Naive thymus-derived CD4-positive, alpha-beta T cell (primary cell): ENCODE measurements around the gene KLK5. TPM values are rescaled to one million over a fixed set of nuclear protein-coding genes. Genes with fewer than 3 reads are reported as not detected.

Experiments
- ATAC-seq: fragments of 150-1000 bp; cut with Tn5 transposase; 2 replicates; pipeline ENCODE4 v1.10.0; 2021; ENCODE audit warnings: mild to moderate bottlenecking, moderate library complexity
- CTCF ChIA-PET: fragments of 350-600 bp; sonication (Branson Sonifier 250); formaldehyde crosslinking; loops from one replicate; lab custom pipeline; 2021; ENCODE audit warnings: antibody characterized with exemption; lab: Charles Lee
- POLR2A ChIA-PET: fragments of 350-600 bp; sonication (Branson Sonifier 250); formaldehyde crosslinking; loops from one replicate; lab custom pipeline; 2021; ENCODE audit warnings: antibody characterized with exemption, inconsistent platforms; lab: Charles Lee
- DNase-seq, 9 donors: peaks; one replicate each; pipeline versions ENCODE4 v3.0.0 to v3.0.0-alpha.2; 2020 to 2022; ENCODE audit warnings: mixed read lengths in 1 of 9
- H3K27ac ChIP-seq: one replicate; pipeline ENCODE4 v1.7.0; 2013; ENCODE audit warnings: mild to moderate bottlenecking, low read depth, low read length, moderate library complexity
- H3K27me3 ChIP-seq, 2 donors: one replicate each; pipeline ENCODE4 v1.7.0; 2013; ENCODE audit warnings: low read length in 2 of 2, mild to moderate bottlenecking in 2 of 2, moderate library complexity in 2 of 2; ENCODE audit not compliant: control insufficient read depth in 2 of 2, insufficient read depth in 2 of 2
- H3K36me3 ChIP-seq, 3 experiments: 1 replicate in 2 of 3; 2 replicates in 1 of 3; pipeline ENCODE4 v1.7.0; 2013; ENCODE audit warnings: low read length in 3 of 3, mild to moderate bottlenecking in 3 of 3, moderate library complexity in 1 of 3; ENCODE audit not compliant: insufficient read depth in 3 of 3, control insufficient read depth in 2 of 3
- H3K4me1 ChIP-seq, 2 donors: one replicate each; pipeline ENCODE4 v1.7.0; 2013; ENCODE audit warnings: low read length in 2 of 2, mild to moderate bottlenecking in 2 of 2, moderate library complexity in 1 of 2; ENCODE audit not compliant: control insufficient read depth in 2 of 2, insufficient read depth in 2 of 2
- H3K4me3 ChIP-seq: 2 replicates; pipeline ENCODE4 v1.7.0; 2013; ENCODE audit warnings: mild to moderate bottlenecking, low read length
- H3K9me3 ChIP-seq, 3 experiments: 1 replicate in 2 of 3; 2 replicates in 1 of 3; pipeline ENCODE4 v1.7.0; 2013; ENCODE audit warnings: low read length in 3 of 3; ENCODE audit not compliant: control insufficient read depth in 2 of 3
- H3K27ac Mint-ChIP-seq, 9 donors: one replicate each; pipeline ENCODE4 v1.8.0; 2020 to 2022; ENCODE audit warnings: mixed read lengths in 9 of 9, mild to moderate bottlenecking in 8 of 9, moderate library complexity in 5 of 9, inconsistent platforms in 2 of 9
- H3K27me3 Mint-ChIP-seq, 5 donors: one replicate each; pipeline ENCODE4 v1.8.0; 2021 to 2022; ENCODE audit warnings: mixed read lengths in 5 of 5, mild to moderate bottlenecking in 1 of 5
- H3K36me3 Mint-ChIP-seq, 5 donors: one replicate each; pipeline ENCODE4 v1.8.0; 2020 to 2022; ENCODE audit warnings: mixed read lengths in 5 of 5, mild to moderate bottlenecking in 3 of 5, inconsistent platforms in 1 of 5
- H3K4me1 Mint-ChIP-seq, 7 donors: one replicate each; pipeline ENCODE4 v1.8.0; 2020 to 2022; ENCODE audit warnings: mixed read lengths in 7 of 7, mild to moderate bottlenecking in 3 of 7, inconsistent platforms in 1 of 7
- H3K4me3 Mint-ChIP-seq, 10 donors: one replicate each; pipeline ENCODE4 v1.8.0; 2020 to 2022; ENCODE audit warnings: mild to moderate bottlenecking in 10 of 10, mixed read lengths in 10 of 10, moderate library complexity in 6 of 10, inconsistent platforms in 2 of 10
- H3K9me3 Mint-ChIP-seq, 11 donors: one replicate each; pipeline ENCODE4 v1.8.0; 2020 to 2022; ENCODE audit warnings: mixed read lengths in 11 of 11, mild to moderate bottlenecking in 4 of 11, inconsistent platforms in 1 of 11, moderate library complexity in 1 of 11
- intact Hi-C, 2 donors: fragments of 100-400 bp; cut with micrococcal nuclease; formaldehyde crosslinking; loops; one replicate each; pipeline ENCODE4 v1.15.1; 2023
- polyA plus RNA-seq, 2 donors: library from polyadenylated mRNA; unstranded; fragments of 300-500 nt; fragmentation: Illumina TruSeq; gene quantifications; one replicate each; pipeline ENCODE4 v1.2.3, GENCODE V29; 2021
- total RNA-seq, 6 experiments: library from RNA in 5 of 6; stranded (reverse) in 5 of 6; gene quantifications; 1 replicate in 5 of 6; 2 replicates in 1 of 6; pipeline ENCODE4 v1.2.3 and lab custom pipeline; 2021 to 2026

Gene KLK5
- total and polyA plus RNA-seq, 7 experiments from 2014 or later, result not detected

DNA sequence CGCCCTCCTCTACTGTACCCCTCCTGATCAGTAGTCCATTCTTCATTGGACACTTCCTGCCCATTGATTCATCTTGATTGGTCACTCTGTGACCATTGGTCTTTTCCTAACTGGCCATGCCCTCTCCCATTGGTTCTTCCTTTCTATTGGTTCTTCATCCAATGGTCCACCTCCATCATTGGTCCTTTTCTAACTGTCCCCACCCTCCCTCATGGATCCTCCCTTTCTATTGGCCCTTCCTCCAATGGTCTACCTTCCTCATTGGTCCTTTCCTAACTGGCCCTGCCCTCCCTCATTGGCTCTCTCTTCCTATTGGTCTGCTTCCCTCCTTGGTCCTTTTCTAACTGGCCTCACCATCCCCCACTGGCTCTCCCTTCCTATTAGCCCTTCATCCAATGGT is 9.4 kb upstream of the KLK5 start:
- DNase-seq (no peak), ATAC-seq (no peak)
- no peak overlapping the region for H3K4me3 Mint-ChIP-seq
- ChIA-PET POLR2A (no interaction called here), CTCF (no interaction called here)
- H3K36me3 Mint-ChIP-seq, result peaks cover 0 to 18% (median 8%) of the 10 kb centered on the region in 5 donors
- peaks cover 3 to 83% (median 49%) of the 10 kb centered on the region in 5 donors for H3K27me3 Mint-ChIP-seq
- Histone ChIP-seq H3K27ac (no peak overlapping the region), H3K9me3 (peaks cover 0 to 5% (median 0%) of the 10 kb centered on the region in 3 experiments), H3K4me3 (no peak overlapping the region), H3K4me1 (no peaks in the 10 kb centered on the region), H3K27me3 (no peaks in the 10 kb centered on the region), H3K36me3 (no peaks in the 10 kb centered on the region)
- H3K4me1 Mint-ChIP-seq, result peaks cover 0 to 7% (median 0%) of the 10 kb centered on the region in 7 donors
- intact Hi-C loops, result no loop called here
- peaks cover 3 to 37% (median 18%) of the 10 kb centered on the region in 11 donors for H3K9me3 Mint-ChIP-seq
- no peak overlapping the region for H3K27ac Mint-ChIP-seq

GRCh38 chr19:50959731-50960500 is 7.1 kb upstream of the KLK5 start:
- peaks cover 0 to 18% (median 8%) of the 10 kb centered on the region in 5 donors for H3K36me3 Mint-ChIP-seq
- CTCF ChIA-PET, result interaction anchor here (0.6 kb wide), 1 partner anchor 160 kb away, joined by 4 read pairs; no protein-coding TSS in a partner anchor
- intact Hi-C loops, result no loop called here
- DNase-seq (no peak), ATAC-seq (no peak)
- no peaks in the 10 kb centered on the region for H3K36me3 ChIP-seq
- peak overlapping the region in 2 of 9 donors; percentile 62 to 67 for H3K27ac Mint-ChIP-seq
- H3K9me3 Mint-ChIP-seq, result peaks cover 3 to 37% (median 18%) of the 10 kb centered on the region in 11 donors
- POLR2A ChIA-PET, result no interaction called here
- peaks cover 0 to 7% (median 0%) of the 10 kb centered on the region in 7 donors for H3K4me1 Mint-ChIP-seq
- no peak overlapping the region for H3K27ac ChIP-seq
- H3K4me3 Mint-ChIP-seq, result no peak overlapping the region
- H3K4me1 ChIP-seq, result no peaks in the 10 kb centered on the region
- peaks cover 0 to 5% (median 0%) of the 10 kb centered on the region in 3 experiments for H3K9me3 ChIP-seq
- no peak overlapping the region for H3K4me3 ChIP-seq
- no peaks in the 10 kb centered on the region for H3K27me3 ChIP-seq
- H3K27me3 Mint-ChIP-seq, result peaks cover 3 to 66% (median 44%) of the 10 kb centered on the region in 5 donors

GRCh38 chr19:50957587-50957986 is 4.7 kb upstream of the KLK5 start:
- POLR2A ChIA-PET, result no interaction called here

DNA sequence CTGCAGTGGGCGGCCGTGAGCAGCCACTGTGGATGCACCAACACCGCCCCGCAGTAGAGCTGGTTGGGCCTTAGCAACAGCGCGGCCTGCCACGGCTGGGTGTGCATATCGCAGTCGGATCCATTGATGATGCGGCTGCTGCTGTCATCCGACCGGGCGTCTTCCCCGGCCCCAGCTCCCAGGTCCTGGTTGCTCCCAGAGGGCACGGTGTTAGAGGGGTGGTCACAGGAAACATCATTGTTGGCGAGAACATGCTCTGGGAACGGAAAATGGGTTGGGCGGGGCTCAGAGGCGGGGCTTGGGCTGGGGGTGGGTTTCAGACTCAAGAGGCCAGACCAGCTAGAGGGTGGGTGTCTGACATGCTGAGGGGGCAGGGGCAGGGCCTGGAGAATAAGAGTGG is 3.0 kb downstream of the KLK5 start:
- peaks cover 0 to 12% (median 5%) of the 10 kb centered on the region in 11 donors for H3K9me3 Mint-ChIP-seq
- H3K4me1 ChIP-seq, result no peaks in the 10 kb centered on the region
- H3K4me1 Mint-ChIP-seq, result peaks cover 0 to 1% (median 0%) of the 10 kb centered on the region in 7 donors
- ChIA-PET CTCF (no interaction called here), POLR2A (no interaction called here)
- intact Hi-C loops, result no loop called here
- DNase-seq (no peak), ATAC-seq (no peak)
- no peaks in the 10 kb centered on the region for H3K36me3 ChIP-seq
- peaks cover 0 to 4% (median 0%) of the 10 kb centered on the region in 5 donors for H3K36me3 Mint-ChIP-seq
- no peak overlapping the region for H3K27ac ChIP-seq
- no peaks in the 10 kb centered on the region for H3K9me3 ChIP-seq
- H3K27me3 ChIP-seq, result no peaks in the 10 kb centered on the region
- H3K27ac Mint-ChIP-seq, result no peak overlapping the region
- H3K4me3 Mint-ChIP-seq, result no peak overlapping the region
- H3K27me3 Mint-ChIP-seq, result peaks cover 0 to 58% (median 37%) of the 10 kb centered on the region in 5 donors
- H3K4me3 ChIP-seq, result no peak overlapping the region

More at GRCh38 chr19:50957587-50957986, 4.7 kb upstream of the KLK5 start:
- Histone ChIP-seq H3K9me3 (peaks cover 0 to 4% (median 0%) of the 10 kb centered on the region in 3 experiments), H3K27ac (no peak overlapping the region), H3K4me1 (no peaks in the 10 kb centered on the region), H3K36me3 (no peaks in the 10 kb centered on the region), H3K27me3 (no peaks in the 10 kb centered on the region), H3K4me3 (no peak overlapping the region)
- DNase-seq (no peak), ATAC-seq (no peak)
- H3K9me3 Mint-ChIP-seq, result peaks cover under 1 to 28% (median 13%) of the 10 kb centered on the region in 11 donors
- H3K4me1 Mint-ChIP-seq, result peaks cover 0 to 7% (median 0%) of the 10 kb centered on the region in 7 donors
- peaks cover 0 to 11% (median 8%) of the 10 kb centered on the region in 5 donors for H3K36me3 Mint-ChIP-seq
- CTCF ChIA-PET, result no interaction called here
- H3K27ac Mint-ChIP-seq, result no peak overlapping the region
- no peak overlapping the region for H3K4me3 Mint-ChIP-seq
- peaks cover 3 to 61% (median 44%) of the 10 kb centered on the region in 5 donors for H3K27me3 Mint-ChIP-seq
- intact Hi-C loops, result no loop called here

DNA sequence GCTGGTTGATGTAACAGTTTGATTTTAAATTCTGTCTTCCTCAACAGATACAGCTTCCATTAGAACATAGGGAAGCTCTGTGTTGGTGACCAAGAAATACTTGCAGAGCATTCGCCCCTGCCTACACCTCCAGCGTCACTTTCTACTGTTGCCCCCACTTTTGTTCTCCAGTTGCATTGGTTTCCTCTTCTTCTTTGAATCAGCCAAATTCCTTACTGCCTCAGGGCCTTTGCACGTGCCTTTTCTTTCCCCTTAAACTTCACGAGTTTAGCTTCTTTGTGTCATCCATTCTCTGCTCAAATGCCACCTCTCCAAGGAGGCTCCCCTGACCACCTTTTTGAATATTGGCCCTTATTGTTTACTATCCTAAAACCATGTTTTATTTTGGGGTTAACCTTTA is 5.7 kb downstream of the KLK5 start:
- Mint-ChIP-seq H3K36me3 (peaks cover 0 to 4% (median 3%) of the 10 kb centered on the region in 5 donors), H3K4me1 (peaks cover 0 to under 1% (median 0%) of the 10 kb centered on the region in 7 donors), H3K27me3 (peaks cover 2 to 60% (median 49%) of the 10 kb centered on the region in 5 donors), H3K4me3 (no peak overlapping the region), H3K9me3 (peaks cover 0 to 14% (median 5%) of the 10 kb centered on the region in 11 donors), H3K27ac (no peak overlapping the region)
- Histone ChIP-seq H3K27me3 (no peaks in the 10 kb centered on the region), H3K36me3 (no peaks in the 10 kb centered on the region), H3K4me1 (no peaks in the 10 kb centered on the region), H3K9me3 (no peaks in the 10 kb centered on the region), H3K27ac (no peak overlapping the region), H3K4me3 (no peak overlapping the region)
- ChIA-PET POLR2A (no interaction called here), CTCF (no interaction called here)
- no peak for ATAC-seq
- intact Hi-C loops, result no loop called here
- DNase-seq, result no peak

GRCh38 chr19:50944795-50945194 is 8.0 kb downstream of the KLK5 start:
- Histone ChIP-seq H3K4me3 (no peak overlapping the region), H3K36me3 (no peaks in the 10 kb centered on the region), H3K9me3 (no peaks in the 10 kb centered on the region), H3K27me3 (no peaks in the 10 kb centered on the region), H3K4me1 (no peaks in the 10 kb centered on the region), H3K27ac (no peak overlapping the region)
- ChIA-PET POLR2A (no interaction called here), CTCF (no interaction called here)
- Mint-ChIP-seq H3K4me3 (no peak overlapping the region), H3K27me3 (peaks cover 2 to 62% (median 53%) of the 10 kb centered on the region in 5 donors), H3K27ac (no peak overlapping the region), H3K36me3 (peaks cover 0 to 8% (median 4%) of the 10 kb centered on the region in 5 donors), H3K4me1 (no peaks in the 10 kb centered on the region), H3K9me3 (peaks cover 0 to 28% (median 7%) of the 10 kb centered on the region in 11 donors)
- ATAC-seq (no peak), DNase-seq (no peak)
- intact Hi-C loops, result no loop called here
